Kidney glomerular epithelial cell (primary cell): ENCODE measurements around the gene LRP5.
A peak's percentile ranks its signal among the peaks of the same experiment; 100 is the strongest.
"Not testable (repeated sequence)": the region's sequence is repeated elsewhere in the genome, so short reads cannot be mapped to it uniquely, and the experiment has no call there.

ENCODE experiments used
- DNase-seq: peaks from one replicate; lab custom pipeline; 2025; lab: John Stamatoyannopoulos, UW

Gene LRP5

GRCh38 chr11:68444566-68444965, 132.2 kb downstream of the LRP5 start:
- no peak for DNase-seq

- DNase-seq = no peak
These were observed 133.2 kb downstream of the LRP5 start for GRCh38 chr11:68445531-68446035.

GRCh38 chr11:68446046-68446725, 133.8 kb downstream of the LRP5 start:
- DNase-seq = no peak

- peak; percentile 46 for DNase-seq
These were observed 134.8 kb downstream of the LRP5 start for GRCh38 chr11:68447015-68447801.

- not testable (repeated sequence) for DNase-seq
These were observed 135.5 kb downstream of the LRP5 start for GRCh38 chr11:68447914-68448313.

GRCh38 chr11:68448604-68449011, 136.2 kb downstream of the LRP5 start:
- DNase-seq = no peak

- DNase-seq = no peak
These were observed 137.6 kb downstream of the LRP5 start for GRCh38 chr11:68449951-68450350.

GRCh38 chr11:68450711-68451110, 138.3 kb downstream of the LRP5 start:
- no peak for DNase-seq

GRCh38 chr11:68454767-68455166, 142.4 kb downstream of the LRP5 start:
- DNase-seq = no peak

GRCh38 chr11:68455485-68455884, 143.1 kb downstream of the LRP5 start:
- no peak for DNase-seq

GRCh38 chr11:68457216-68457897, 145.0 kb downstream of the LRP5 start:
- no peak for DNase-seq

- DNase-seq = no peak
These were observed 145.5 kb downstream of the LRP5 start for GRCh38 chr11:68457898-68458249.

GRCh38 chr11:68458340-68458739, 145.9 kb downstream of the LRP5 start:
- DNase-seq = not testable (repeated sequence)

- peak; percentile 99 for DNase-seq
These were observed 147.7 kb downstream of the LRP5 start for GRCh38 chr11:68459886-68460740.

GRCh38 chr11:68460741-68461574, 148.6 kb downstream of the LRP5 start, which contains the start of gene PPP6R3:
TSS of gene PPP6R3 (plus strand) at chr11:68460752. CDS start at chr11:68537665, 76,913 bp downstream.
- DNase-seq = no peak

- no peak for DNase-seq
These were observed 149.2 kb downstream of the LRP5 start for GRCh38 chr11:68461575-68461917.

- DNase-seq = no peak
These were observed 151.3 kb downstream of the LRP5 start for GRCh38 chr11:68463714-68464113.

GRCh38 chr11:68467201-68467834, 154.9 kb downstream of the LRP5 start:
- no peak for DNase-seq

GRCh38 chr11:68468217-68468828, 155.9 kb downstream of the LRP5 start:
- no peak for DNase-seq

GRCh38 chr11:68469122-68469521, 156.7 kb downstream of the LRP5 start:
- DNase-seq = no peak
